Measurements from ENCODE around the gene GNB5.

GNB5 gene

DNA sequence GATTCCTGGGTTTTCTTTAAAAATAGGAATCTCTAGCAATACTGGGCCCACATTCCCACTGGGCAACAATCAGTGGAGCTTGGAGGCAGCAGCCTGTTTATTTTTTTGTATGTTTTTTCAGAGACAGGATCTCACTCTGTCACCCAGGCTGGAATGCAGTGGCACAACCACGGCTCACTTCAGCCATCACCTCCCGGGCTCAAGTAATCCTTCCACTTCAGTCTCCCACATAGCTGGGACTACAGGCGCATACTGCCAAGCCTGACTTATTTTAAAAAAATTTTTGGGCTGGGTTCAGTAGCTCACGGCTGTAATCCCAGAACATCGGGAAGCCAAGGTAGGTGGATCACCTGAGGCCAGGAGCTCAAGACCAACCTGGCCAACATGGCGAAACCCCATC, 29.1 kb upstream of the GNB5 start:
- no peaks in the 10 kb centered on the region for H3K27me3 ChIP-seq (ENCODE audit: insufficient read depth, poor library complexity, severe bottlenecking)
- no peaks in the 10 kb centered on the region for H3K4me1 ChIP-seq (ENCODE audit: insufficient read depth, poor library complexity, severe bottlenecking)
- no peak overlapping the region for H3K4me3 ChIP-seq (ENCODE audit: severe bottlenecking)
- H3K36me3 ChIP-seq (ENCODE audit: low read depth): peaks cover 91% of the 10 kb centered on the region
- H3K9me3 ChIP-seq (ENCODE audit: severe bottlenecking): no peaks in the 10 kb centered on the region
- DNase-seq (ENCODE audit: low spot score) (no peak), ATAC-seq (ENCODE audit: low read depth) (no peak)
- no peak overlapping the region for H3K27ac ChIP-seq (ENCODE audit: poor library complexity, severe bottlenecking)
- TF ChIP-seq, protein P1, sequence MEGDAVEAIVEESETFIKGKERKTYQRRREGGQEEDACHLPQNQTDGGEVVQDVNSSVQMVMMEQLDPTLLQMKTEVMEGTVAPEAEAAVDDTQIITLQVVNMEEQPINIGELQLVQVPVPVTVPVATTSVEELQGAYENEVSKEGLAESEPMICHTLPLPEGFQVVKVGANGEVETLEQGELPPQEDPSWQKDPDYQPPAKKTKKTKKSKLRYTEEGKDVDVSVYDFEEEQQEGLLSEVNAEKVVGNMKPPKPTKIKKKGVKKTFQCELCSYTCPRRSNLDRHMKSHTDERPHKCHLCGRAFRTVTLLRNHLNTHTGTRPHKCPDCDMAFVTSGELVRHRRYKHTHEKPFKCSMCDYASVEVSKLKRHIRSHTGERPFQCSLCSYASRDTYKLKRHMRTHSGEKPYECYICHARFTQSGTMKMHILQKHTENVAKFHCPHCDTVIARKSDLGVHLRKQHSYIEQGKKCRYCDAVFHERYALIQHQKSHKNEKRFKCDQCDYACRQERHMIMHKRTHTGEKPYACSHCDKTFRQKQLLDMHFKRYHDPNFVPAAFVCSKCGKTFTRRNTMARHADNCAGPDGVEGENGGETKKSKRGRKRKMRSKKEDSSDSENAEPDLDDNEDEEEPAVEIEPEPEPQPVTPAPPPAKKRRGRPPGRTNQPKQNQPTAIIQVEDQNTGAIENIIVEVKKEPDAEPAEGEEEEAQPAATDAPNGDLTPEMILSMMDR (IDR thresholded peaks at IDR 0.05; ENCODE audit: poor library complexity, severe bottlenecking): no peak

DNA sequence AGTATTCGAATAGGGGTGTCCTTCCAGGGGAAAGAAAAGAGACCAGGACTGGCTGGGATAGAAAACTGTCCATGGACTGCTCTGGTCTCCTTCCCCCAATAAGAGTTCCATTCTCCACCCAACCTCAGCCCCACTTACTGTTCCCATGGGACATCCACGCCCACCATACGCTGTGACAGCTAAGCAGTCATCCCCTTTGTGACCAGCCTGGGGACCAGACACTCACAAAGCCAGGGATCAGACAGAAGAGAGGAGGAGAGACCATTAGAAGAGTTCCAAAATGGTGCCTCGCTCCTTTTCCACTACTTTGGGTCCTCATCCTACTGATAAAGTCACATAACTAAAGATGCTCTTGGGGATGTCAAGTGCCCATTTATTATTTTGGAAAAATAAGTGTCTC, 27.6 kb upstream of the GNB5 start:
- Histone ChIP-seq H3K27ac (ENCODE audit: poor library complexity, severe bottlenecking) (no peak overlapping the region), H3K9me3 (ENCODE audit: severe bottlenecking) (no peaks in the 10 kb centered on the region), H3K27me3 (ENCODE audit: insufficient read depth, poor library complexity, severe bottlenecking) (no peaks in the 10 kb centered on the region), H3K36me3 (ENCODE audit: low read depth) (peaks cover 91% of the 10 kb centered on the region), H3K4me1 (ENCODE audit: insufficient read depth, poor library complexity, severe bottlenecking) (no peaks in the 10 kb centered on the region), H3K4me3 (ENCODE audit: severe bottlenecking) (no peak overlapping the region)
- TF ChIP-seq, protein P1 (IDR thresholded peaks at IDR 0.05; ENCODE audit: poor library complexity, severe bottlenecking): no peak
- DNase-seq (ENCODE audit: low spot score) (no peak), ATAC-seq (ENCODE audit: low read depth) (no peak)

DNA sequence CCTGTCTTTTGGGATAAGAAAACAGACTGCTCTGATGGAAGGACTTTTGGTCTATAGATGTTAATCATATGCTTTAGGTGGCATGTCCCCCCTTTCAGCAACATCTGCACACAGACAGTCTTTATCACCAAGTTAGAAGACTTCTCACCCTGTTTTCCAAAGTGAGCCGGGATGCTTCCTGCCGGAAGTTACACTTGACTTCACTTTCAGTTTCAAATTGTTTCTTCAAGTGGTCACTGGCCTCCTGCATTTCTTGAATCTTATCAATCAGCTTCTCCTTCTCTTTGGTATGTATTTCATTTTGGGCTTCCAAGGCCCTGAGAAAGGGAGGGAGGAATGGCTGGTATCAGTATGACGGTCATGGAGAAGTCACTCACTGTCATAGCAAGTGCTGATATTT, 27.2 kb upstream of the GNB5 start:
- no peak overlapping the region for H3K4me3 ChIP-seq (ENCODE audit: severe bottlenecking)
- H3K27me3 ChIP-seq (ENCODE audit: insufficient read depth, poor library complexity, severe bottlenecking): no peaks in the 10 kb centered on the region
- no peak overlapping the region for H3K27ac ChIP-seq (ENCODE audit: poor library complexity, severe bottlenecking)
- DNase-seq (ENCODE audit: low spot score): no peak
- H3K36me3 ChIP-seq (ENCODE audit: low read depth): peaks cover 91% of the 10 kb centered on the region
- no peaks in the 10 kb centered on the region for H3K4me1 ChIP-seq (ENCODE audit: insufficient read depth, poor library complexity, severe bottlenecking)
- ATAC-seq (ENCODE audit: low read depth): no peak
- TF ChIP-seq, protein P1 (IDR thresholded peaks at IDR 0.05; ENCODE audit: poor library complexity, severe bottlenecking): no peak
- no peaks in the 10 kb centered on the region for H3K9me3 ChIP-seq (ENCODE audit: severe bottlenecking)

DNA sequence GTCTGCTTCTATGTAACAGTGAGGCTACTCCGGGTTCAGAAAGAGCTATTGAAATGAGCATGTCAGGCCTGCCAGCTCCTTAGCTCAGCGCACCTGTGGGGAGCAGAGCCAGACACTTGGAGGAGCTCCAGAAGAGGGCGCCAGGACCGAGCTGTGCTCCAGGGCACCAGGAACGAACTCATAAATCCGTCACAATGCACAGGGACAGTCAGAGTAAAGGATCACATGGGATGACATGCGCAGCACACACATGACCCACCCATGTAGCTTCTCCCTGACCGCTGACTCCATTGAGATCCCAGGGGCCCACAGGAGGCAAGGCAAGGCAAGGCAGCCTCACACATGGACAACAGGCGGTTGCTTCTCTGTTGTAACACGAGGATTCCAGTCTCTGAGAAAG, 26.0 kb upstream of the GNB5 start:
- DNase-seq (ENCODE audit: low spot score): no peak
- ATAC-seq (ENCODE audit: low read depth): peak; percentile 60
- no peak overlapping the region for H3K4me3 ChIP-seq (ENCODE audit: severe bottlenecking)
- no peaks in the 10 kb centered on the region for H3K4me1 ChIP-seq (ENCODE audit: insufficient read depth, poor library complexity, severe bottlenecking)
- TF ChIP-seq, protein P1 (IDR thresholded peaks at IDR 0.05; ENCODE audit: poor library complexity, severe bottlenecking): peak; percentile 50
- no peak overlapping the region for H3K27ac ChIP-seq (ENCODE audit: poor library complexity, severe bottlenecking)
- no peaks in the 10 kb centered on the region for H3K27me3 ChIP-seq (ENCODE audit: insufficient read depth, poor library complexity, severe bottlenecking)
- H3K9me3 ChIP-seq (ENCODE audit: severe bottlenecking): no peaks in the 10 kb centered on the region
- peaks cover 93% of the 10 kb centered on the region for H3K36me3 ChIP-seq (ENCODE audit: low read depth)

DNA sequence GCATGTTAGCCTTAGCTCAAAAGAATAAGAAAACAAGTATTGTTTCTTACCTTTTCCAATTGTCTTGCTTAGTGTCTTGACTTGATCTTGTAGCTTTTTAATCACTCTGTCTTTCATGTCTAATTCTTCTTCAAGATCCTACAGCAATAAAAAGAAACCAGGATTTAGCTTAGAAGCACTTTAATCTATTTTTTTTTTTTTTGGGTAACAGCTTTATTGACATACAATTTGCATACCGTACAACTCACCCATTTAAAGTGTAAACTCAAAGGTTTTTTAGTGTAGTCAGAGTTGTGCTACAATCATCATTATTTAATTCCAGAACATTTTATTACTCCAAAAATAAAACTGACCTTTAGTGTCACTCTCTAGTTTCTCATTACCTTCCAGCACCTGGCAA, 23.4 kb upstream of the GNB5 start:
- Histone ChIP-seq H3K4me1 (ENCODE audit: insufficient read depth, poor library complexity, severe bottlenecking) (no peaks in the 10 kb centered on the region), H3K36me3 (ENCODE audit: low read depth) (peaks cover 94% of the 10 kb centered on the region), H3K27me3 (ENCODE audit: insufficient read depth, poor library complexity, severe bottlenecking) (no peaks in the 10 kb centered on the region), H3K27ac (ENCODE audit: poor library complexity, severe bottlenecking) (no peak overlapping the region), H3K9me3 (ENCODE audit: severe bottlenecking) (no peaks in the 10 kb centered on the region), H3K4me3 (ENCODE audit: severe bottlenecking) (no peak overlapping the region)
- DNase-seq (ENCODE audit: low spot score) (no peak), ATAC-seq (ENCODE audit: low read depth) (no peak)
- TF ChIP-seq, protein P1 (IDR thresholded peaks at IDR 0.05; ENCODE audit: poor library complexity, severe bottlenecking): no peak
